GM19099 (cell line): ENCODE results near the gene ZNF445.

ENCODE experiments used
- POLR2A ChIP-seq: IDR thresholded peaks from 3 replicates; pipeline ENCODE4 v1.6.1; 2011; ENCODE audit warnings: low read depth; ENCODE audit not compliant: insufficient read length; ENCODE audit errors: extremely low read depth

Gene ZNF445

GRCh38 chr3:44477312-44478030, at the start of gene ZNF445:
TSS of gene ZNF445 (minus strand) at chr3:44477670. CDS start at chr3:44455549, 22,121 bp downstream.
- peak; percentile 81 for TF ChIP-seq POLR2A

GRCh38 chr3:44525060-44525459, 47.6 kb upstream of the ZNF445 start:
- TF ChIP-seq POLR2A, result no peak

- no peak for TF ChIP-seq POLR2A
These were observed 45.0 kb upstream of the ZNF445 start for GRCh38 chr3:44522494-44522933.

- TF ChIP-seq POLR2A, result no peak
These were observed 44.3 kb upstream of the ZNF445 start for GRCh38 chr3:44521721-44522120.

GRCh38 chr3:44518782-44519156, 41.3 kb upstream of the ZNF445 start:
- TF ChIP-seq POLR2A, result no peak

GRCh38 chr3:44516230-44516629, 38.8 kb upstream of the ZNF445 start:
- TF ChIP-seq POLR2A, result no peak

- TF ChIP-seq POLR2A, result no peak
These were observed 36.0 kb upstream of the ZNF445 start for GRCh38 chr3:44513513-44513912.

GRCh38 chr3:44511238-44511566, 33.7 kb upstream of the ZNF445 start:
- no peak for TF ChIP-seq POLR2A

- no peak for TF ChIP-seq POLR2A
These were observed 32.5 kb upstream of the ZNF445 start for GRCh38 chr3:44510000-44510368.

GRCh38 chr3:44509393-44509921, 32.0 kb upstream of the ZNF445 start:
- TF ChIP-seq POLR2A, result no peak

- TF ChIP-seq POLR2A, result no peak
These were observed 29.5 kb upstream of the ZNF445 start for GRCh38 chr3:44506961-44507360.

GRCh38 chr3:44506556-44506955, 29.1 kb upstream of the ZNF445 start:
- TF ChIP-seq POLR2A, result no peak

GRCh38 chr3:44504566-44504965, 27.1 kb upstream of the ZNF445 start:
- TF ChIP-seq POLR2A, result no peak

- no peak for TF ChIP-seq POLR2A
These were observed 24.5 kb upstream of the ZNF445 start for GRCh38 chr3:44501971-44502370.

- TF ChIP-seq POLR2A, result no peak
These were observed 21.9 kb upstream of the ZNF445 start for GRCh38 chr3:44499149-44499898.
